ENCODE results near the gene S100A4.
A peak's percentile ranks its signal among the peaks of the same experiment; 100 is the strongest.
"Not testable (repeated sequence)": the region's sequence is repeated elsewhere in the genome, so short reads cannot be mapped to it uniquely, and the experiment has no call there.

S100A4 gene

GRCh38 chr1:153534925-153535241 lies 10.7 kb downstream of the S100A4 start:
- DNase-seq (ENCODE audit: low read depth in 2 of 2, low spot score in 1 of 2): no peak

DNA sequence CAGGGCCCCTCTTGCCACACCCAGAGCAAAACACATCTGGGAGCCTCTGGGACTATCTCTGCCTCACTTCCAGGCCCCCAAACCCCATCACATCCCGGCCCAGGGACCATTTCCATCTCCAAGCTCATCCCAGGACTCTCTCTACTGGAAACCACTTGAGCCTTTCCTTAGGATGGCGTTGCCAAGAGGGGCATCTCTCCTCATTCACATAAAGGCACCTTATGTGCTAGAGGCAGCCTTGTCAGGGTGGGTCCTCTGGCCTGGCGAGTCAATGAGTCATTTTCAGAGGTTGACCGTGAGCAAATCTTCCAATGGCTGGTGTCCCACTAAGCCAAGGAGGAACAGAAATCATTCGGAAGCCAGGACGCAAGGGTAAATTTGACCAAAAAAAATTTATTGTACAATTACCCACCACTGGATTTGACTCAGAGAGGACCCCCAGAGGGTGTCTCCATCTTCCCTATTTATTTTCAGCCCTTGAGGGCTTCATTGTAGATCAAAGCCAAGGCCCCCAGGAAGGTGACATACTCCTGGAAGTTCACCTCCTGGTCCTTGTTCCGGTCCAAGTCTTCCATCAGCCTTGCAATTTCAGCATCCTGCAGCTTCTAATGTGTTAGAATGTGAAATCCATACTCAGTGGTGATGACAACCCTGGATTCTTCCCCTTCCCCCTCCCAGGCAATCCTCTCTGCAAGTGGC lies 11.2 kb downstream of the S100A4 start:
- no peak for DNase-seq (ENCODE audit: low read depth in 2 of 2, low spot score in 1 of 2)

DNA sequence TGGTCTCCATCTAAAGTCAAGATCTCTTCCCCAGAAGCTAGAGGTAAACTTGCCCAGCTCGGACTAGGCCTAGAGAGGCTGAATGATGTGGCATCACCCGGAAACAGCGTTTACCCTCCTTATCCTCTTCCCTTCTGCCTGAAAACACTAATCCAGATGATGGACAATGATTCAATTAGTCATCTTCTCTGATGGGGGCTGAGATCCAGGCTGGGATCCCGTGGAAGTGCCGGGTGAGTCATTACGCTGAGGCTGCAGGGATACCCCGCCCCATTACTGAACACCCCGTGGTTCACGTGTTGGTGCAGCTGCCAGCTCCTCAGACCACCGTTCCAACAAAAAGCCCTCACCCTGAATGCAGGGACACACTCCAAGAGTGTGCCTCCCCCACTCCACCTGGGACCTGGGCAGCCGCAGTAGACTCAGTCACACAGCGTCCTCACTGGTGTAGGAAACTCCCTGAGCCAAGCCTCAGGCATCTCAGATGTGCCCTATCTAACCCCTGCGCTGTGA lies 11.9 kb downstream of the S100A4 start:
- DNase-seq (ENCODE audit: low read depth in 2 of 2, low spot score in 1 of 2): no peak

GRCh38 chr1:153532769-153533599 lies 12.6 kb downstream of the S100A4 start:
- peak; percentile 27 to 58 for DNase-seq (ENCODE audit: low read depth in 2 of 2, low spot score in 1 of 2)

DNA sequence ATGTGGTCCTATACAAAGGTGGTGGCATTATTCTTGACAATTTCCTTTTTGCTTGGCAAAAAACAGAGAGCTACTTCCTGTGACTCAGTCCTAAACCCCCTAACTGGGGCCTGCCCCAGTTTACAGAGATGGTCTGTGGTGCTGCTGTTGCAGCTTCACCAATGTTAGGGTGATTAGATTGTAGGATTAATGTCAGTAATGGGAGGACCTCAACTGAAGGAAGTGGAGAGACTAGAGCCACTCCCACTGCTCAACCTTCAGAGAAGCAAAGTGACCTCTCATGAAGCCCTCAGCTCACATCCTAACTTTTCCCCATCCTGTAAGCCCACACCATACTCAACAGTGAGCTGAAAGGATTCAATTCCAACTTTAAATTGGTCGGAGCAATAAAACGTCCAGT lies 13.4 kb downstream of the S100A4 start:
- DNase-seq (ENCODE audit: low read depth in 2 of 2, low spot score in 1 of 2): no peak

GRCh38 chr1:153531638-153532037 lies 14.0 kb downstream of the S100A4 start:
- DNase-seq (ENCODE audit: low read depth in 2 of 2, low spot score in 1 of 2): no peak

DNA sequence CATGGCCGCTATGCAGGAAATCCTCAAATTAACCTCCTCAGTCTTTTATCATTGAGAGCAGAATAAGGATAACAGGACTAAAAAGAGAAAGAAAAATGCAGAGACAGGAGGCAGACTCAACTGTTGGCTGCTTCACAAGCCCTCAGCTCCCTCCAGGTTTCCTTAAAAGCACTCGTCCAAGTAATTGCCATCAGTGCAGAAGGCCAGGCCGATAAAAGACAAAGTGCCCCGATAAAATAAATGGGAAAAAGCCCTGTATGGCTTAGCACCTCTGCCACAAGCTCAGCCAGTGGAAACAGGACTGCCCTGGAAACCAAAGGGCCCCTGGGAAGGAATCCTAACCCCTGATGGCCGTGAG lies 17.9 kb downstream of the S100A4 start:
- no peak for DNase-seq (ENCODE audit: low read depth in 2 of 2, low spot score in 1 of 2)

- no peak for DNase-seq (ENCODE audit: low read depth in 2 of 2, low spot score in 1 of 2)
These were observed 18.5 kb downstream of the S100A4 start for GRCh38 chr1:153527023-153527682.

GRCh38 chr1:153526132-153526543 lies 19.5 kb downstream of the S100A4 start:
- no peak for DNase-seq (ENCODE audit: low read depth in 2 of 2, low spot score in 1 of 2)

DNA sequence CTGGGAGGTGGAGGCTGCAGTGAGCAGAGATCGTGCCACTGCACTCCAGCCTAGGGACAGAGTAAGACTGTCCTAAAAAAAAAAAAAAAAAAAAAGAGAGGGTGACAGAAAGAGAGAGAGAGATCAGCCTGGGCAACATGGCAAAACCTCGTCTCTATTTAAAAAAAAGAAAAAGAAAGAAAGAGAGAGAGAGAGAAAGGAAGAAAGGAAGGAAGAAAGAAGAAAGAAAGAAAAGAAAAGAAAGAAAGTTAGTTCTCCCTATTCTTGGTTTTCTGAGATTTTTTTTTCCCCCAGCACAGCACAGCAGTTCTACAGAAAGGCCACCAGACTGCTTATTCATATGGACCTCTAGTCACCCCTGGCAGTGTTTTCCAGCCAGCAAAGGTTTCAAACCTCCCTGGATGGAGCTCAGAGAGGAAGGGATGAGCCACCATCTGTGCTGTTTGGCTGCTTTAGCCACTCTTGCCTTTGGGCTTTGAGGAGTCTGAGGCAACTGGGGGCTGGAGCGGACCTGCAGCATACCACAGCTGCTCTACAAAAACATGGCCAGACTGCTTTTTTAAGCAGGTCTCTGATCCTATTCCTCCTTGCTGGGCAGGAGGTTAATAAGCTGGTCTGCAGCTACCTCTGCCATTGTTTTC lies 20.4 kb downstream of the S100A4 start:
- DNase-seq (ENCODE audit: low read depth in 2 of 2, low spot score in 1 of 2): no peak

DNA sequence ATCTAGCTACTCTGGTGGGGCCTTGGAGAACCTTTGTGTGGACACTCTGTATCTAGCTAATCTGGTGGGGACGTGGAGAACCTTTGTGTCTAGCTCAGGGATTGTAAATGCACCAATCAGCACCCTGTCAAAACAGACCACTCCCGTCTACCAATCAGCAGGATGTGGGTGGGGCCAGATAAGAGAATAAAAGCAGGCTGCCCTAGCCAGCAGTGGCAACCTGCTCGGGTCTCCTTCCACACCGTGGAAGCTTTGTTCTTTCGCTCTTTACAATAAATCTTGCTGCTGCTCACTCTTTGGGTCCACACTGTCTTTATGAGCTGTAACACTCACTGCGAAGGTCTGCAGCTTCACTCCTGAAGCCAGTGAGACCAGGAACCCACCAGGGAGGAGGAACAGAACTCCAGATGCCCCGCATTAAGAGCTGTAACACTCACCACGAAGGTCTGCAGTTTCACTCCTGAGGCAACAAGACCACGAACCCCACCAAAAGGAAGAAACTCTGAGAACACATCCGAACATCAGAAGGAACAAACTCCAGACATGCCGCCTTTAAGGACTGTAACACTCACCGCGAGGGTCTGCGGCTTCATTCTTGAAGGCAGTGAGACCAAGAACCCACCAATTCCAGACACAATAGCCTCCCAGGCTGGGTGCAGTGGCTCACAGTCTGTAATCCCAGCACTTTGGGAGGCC lies 23.1 kb downstream of the S100A4 start:
- not testable (repeated sequence) for DNase-seq (ENCODE audit: low read depth in 2 of 2, low spot score in 1 of 2)

- not testable (repeated sequence) for DNase-seq (ENCODE audit: low read depth in 2 of 2, low spot score in 1 of 2)
These were observed 23.8 kb downstream of the S100A4 start for GRCh38 chr1:153521808-153522207.

GRCh38 chr1:153520818-153521476 lies 24.7 kb downstream of the S100A4 start:
- no peak for DNase-seq (ENCODE audit: low read depth in 2 of 2, low spot score in 1 of 2)

DNA sequence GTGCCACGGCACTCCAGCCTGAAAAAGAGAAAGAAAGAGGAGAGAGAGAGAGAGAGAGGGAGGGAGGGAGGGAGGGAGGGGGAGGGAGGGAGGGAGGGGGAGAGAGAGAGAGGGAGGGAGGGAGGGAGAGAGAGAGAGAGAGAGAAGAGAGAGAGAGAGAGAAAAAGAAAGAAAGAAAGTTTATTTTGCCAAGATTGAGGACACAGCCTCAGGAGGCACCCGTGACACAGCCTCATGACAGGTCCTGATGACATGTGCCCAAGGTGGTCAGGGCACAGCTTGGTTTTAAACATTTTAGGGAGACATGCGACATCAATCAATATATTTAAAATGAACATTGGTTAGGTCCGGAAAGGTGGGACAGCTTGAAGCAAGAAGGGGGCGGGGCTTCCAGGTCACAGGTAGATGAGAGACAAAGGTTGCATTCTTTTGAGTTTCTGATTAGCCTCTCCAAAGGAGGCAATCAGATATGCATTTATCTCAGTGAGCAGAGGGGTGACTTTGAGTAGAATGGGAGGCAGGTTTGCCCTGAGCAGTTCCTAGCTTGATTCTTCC lies 25.4 kb downstream of the S100A4 start:
- not testable (repeated sequence) for DNase-seq (ENCODE audit: low read depth in 2 of 2, low spot score in 1 of 2)

DNA sequence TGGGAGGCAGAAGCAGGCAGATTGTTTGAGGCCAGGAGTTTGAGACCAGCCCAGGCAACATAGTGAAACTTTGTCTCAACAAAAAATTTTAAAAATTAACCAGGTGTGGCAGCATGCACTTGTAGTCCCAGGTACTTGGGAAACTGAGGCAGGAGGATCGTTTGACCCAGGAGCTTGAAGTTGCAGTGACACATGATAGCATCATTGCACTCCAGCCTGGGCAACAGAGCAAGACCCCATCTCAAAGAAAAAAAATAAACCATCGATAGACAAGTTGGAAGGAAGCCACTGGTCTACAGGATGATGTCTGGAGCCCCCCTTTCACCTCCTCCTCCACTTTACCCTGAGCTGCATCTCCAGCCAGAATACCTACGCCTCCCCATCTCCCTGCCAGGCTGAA lies 26.4 kb downstream of the S100A4 start:
- DNase-seq (ENCODE audit: low read depth in 2 of 2, low spot score in 1 of 2): no peak

GRCh38 chr1:153515504-153516394 lies 29.9 kb downstream of the S100A4 start:
- no peak for DNase-seq (ENCODE audit: low read depth in 2 of 2, low spot score in 1 of 2)

- DNase-seq (ENCODE audit: low read depth in 2 of 2, low spot score in 1 of 2): no peak
These were observed 31.9 kb downstream of the S100A4 start for GRCh38 chr1:153513666-153514065.

DNA sequence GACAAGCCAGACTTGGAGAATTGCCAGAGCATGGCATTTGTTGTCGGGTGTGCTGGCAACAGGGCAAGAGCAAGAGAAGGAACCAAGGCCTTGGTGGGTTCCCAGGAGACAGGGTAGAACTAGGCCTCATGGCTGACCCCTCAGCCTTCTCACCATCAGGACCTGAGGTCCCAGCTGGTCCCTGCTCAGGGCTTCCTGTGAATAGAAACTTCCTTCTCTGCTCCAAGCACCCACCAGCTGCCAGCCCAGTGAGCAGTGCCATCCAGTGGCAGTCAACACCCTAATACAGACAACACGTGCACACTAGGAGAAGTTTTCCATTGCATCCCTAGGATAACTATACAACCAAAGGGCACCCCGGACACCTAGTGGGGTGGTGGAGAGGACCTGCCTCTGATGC lies 32.6 kb downstream of the S100A4 start:
- DNase-seq (ENCODE audit: low read depth in 2 of 2, low spot score in 1 of 2): no peak

DNA sequence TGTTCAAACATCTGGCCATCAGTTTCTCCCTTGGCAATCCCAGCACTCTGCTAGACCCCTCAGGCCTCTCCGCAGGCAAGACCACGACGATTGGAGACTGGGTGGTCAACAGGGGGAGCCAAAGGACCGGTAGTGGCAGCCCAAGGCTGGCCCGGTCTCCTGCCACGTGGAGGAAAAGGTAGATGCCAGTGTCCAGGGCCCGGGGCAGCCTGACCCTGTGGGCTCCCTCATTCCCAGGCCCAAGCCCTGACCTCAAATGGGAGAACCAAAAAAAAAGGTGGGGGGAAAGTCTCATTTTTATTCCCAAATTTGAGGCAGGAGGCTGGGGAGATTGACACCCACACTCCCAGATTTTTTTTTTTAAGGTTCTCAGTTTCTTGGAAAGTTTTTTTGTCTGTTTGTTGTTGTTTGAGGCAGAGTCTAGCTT lies 34.6 kb downstream of the S100A4 start:
- DNase-seq (ENCODE audit: low read depth in 2 of 2, low spot score in 1 of 2): peak; percentile 46 to 59

Data from stimulated activated CD8-positive, alpha-beta memory T cell treated with anti-CD3 and anti-CD28 coated beads, Interleukin-4, amount 100 ng/mL, for 4 hours (primary cell).